ENCODE data around the gene RAB6B. TPM values are rescaled to one million over a fixed set of nuclear protein-coding genes. Genes with fewer than 3 reads are reported as not detected.

Gene RAB6B
- total RNA-seq, 1 donor from 2014 or later: 0.61 TPM

DNA sequence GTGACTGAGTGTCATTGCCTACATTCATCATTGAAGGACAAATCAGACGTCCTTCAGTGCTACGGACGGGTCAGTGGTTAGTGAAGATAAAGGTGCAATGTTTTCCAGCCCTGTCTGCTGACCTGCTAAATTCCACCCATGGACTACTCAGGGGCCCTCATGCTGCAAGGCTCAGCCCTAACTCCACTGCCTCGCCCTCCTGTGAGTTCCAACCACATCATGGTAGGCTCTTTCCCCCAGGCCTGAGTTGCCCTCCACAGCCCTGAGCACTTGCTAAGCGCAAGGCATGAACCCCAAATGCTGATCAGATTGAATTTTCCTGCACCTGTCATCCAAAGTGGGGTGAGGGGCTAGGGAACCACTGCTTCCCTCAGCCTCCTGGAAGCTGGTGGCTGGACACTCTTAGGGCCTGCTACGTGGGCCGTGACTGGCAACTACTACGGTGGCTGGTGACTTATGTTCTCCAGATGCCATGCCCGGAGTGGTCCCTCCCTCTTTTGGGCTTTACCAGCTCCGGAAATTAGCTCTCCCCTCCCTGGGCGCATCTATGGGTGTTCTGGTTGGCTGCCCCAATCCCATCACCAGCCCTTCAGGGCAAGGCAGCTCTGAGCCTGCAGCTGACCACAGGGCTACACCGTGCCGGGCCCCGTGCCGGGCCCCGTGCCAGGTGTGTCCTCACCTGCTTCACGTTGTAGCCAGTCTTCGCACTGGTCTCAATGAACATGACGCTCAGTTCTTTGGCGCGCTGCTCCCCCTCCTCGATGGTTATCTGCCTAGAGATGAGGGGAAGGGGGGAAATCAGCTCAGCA lies 58.0 kb downstream of the RAB6B start:
- intact Hi-C loops (cut with micrococcal nuclease): no loop called here

DNA sequence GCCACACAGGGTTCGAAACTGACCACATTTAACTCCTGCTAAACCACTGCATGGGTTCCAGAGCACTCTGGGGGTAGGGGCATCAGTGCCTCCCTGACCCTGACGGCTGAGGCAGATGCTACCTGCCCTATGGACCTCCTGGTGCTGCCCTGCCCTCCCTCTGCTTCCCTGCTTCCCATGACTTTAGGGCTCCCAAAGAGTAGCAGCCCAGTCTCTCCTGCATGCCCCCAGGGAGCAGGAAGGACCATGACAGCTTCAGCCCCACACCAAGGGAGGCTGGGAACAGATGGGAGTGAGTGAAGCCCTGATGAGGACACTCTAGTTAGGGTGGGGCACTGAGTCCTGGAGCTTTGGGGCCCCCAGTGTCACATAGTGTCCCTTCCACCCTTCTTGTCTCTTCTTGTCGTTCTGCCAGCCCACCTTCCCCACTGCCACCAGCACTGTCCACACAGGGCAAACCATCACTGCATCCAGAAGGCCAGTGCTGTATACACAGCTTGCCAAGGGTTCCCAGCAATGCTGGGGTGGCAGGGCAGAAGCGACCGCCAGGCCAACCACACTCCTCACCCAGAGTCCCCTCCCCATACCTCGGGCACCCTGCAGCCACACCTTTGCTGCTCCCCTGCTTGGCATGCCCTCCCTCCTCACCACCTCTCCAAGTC lies 59.1 kb downstream of the RAB6B start:
- intact Hi-C loops (cut with micrococcal nuclease): no loop called here

DNA sequence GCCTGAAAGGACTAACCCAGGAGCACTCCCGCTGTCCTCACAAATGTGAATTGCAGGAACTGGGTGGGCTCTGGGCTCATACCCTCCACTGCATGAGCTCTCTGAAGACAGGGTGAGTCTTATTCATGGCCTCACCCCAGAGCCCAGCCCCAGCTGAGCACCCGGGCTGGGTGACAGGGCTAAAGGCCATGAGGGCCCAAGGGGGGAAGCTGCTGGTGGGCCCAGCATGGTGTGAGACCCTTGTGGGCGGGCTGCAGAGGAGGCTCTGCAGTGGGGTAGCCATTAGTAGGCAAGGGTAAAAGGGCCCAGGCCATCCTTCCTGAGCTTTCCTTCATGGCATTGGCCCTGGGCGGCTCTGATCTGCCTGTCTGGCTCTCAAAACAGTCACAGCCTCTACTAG lies 59.7 kb downstream of the RAB6B start:
- intact Hi-C loops (cut with micrococcal nuclease): no loop called here

DNA sequence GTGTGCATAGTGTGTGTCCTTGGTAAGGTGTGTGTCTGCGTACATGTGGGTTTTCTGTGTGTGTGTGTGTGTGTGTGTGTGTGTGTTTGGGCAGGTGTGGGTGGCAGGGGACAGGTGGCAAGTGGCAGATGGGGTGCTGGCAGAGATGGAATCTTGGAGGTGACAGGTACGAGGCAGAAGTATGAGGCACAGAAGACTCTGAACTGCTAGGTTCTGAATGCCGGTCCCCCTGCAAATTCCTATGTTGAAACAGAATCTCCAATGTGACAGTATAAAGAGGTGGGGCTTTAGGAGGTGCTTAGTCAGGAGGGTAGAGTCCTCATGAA lies 60.3 kb downstream of the RAB6B start:
- intact Hi-C loops (cut with micrococcal nuclease): no loop called here

DNA sequence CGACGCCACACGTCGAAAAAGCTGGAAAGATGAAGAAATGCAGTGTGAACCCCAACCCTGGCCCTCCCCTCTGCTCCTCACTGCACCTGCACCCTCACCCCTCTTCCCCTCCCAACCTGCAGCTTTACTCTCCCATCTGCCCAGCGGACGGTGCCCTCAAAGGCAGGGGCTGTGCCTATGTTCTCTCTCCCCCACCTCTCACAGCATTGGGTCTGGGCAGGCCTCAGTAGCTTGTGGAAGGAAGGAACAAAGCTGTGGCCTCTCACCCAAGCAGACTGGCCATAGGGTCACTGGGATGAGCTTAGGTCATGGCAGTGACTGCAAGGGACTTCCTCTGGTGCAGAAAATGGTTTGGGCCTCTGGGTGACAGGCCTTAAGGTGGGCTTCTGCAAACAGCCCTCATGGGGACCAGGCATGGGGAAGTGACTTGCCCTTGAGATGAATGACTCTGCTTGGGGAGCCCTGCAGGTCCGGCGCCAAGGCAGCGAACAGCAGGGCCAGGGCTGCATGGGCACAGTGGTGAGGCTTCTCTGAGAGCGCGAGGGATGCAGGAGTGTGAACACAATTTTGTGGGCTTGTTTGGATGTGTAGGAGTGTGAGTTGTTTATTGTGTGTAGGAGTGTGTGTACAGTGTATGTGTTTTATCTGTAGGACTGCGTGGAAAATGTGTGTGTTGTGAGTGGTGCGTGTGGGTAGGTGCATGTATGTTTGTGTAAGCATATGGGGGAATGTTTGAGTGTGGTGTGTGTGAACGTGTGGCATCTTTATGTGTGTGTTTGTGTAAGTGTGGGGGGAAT lies 60.9 kb downstream of the RAB6B start:
- intact Hi-C loops (cut with micrococcal nuclease): no loop called here

DNA sequence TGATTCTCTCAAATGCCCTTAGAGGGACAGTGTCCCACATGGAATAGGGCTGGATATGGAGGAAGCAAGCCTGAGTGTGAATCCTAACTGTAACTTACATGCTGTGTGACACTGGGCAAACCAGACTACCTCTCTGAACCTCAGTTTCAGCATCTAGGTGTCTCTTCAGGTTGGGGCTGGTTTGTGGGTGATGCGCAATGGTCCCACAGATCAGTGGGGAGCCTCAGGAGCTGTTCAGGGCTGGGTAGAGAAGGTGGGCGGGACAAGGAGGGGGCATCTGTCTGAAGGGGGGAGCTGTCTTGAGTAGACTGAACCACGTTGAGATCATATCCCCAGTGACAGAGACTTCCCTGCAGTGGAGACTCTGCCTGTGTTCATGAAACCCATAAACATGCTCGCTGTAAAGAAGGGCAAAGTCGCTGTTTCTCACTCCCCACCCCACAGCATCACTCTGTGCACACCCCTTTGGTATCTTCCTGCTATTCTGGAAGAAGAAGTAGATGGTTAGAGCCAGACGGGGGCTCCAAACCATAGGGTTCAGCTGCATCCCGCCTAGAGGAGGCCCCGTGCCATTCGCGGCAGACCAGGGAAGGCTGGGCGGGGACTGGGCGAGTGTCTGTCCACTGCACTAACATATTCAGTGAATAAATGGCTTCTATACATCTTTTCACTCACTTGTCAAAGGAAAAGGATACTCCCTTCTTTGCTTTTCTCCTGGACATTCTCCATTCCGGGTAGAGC lies 61.6 kb downstream of the RAB6B start:
- intact Hi-C loops (cut with micrococcal nuclease): no loop called here

DNA sequence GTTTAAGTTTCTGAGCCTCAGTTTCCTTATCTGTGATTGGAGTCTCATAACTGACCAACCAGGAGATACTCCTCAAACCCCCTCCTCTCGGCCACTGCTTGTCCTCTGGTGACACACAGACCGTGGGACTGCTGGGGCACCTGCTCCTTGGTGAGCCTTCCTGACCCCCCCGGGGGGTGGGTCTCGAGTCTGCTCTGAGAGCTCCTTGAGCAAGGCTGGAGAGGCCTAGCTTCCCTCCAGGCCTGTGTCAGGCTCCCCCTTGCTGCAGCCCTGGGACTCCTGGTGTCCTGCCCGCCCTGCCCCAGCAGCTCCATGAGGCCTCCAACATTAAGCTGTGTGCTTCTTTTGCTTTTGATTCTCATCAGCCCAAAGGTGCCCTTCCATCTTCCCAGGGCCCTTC lies 62.4 kb downstream of the RAB6B start:
- intact Hi-C loops (cut with micrococcal nuclease): no loop called here

DNA sequence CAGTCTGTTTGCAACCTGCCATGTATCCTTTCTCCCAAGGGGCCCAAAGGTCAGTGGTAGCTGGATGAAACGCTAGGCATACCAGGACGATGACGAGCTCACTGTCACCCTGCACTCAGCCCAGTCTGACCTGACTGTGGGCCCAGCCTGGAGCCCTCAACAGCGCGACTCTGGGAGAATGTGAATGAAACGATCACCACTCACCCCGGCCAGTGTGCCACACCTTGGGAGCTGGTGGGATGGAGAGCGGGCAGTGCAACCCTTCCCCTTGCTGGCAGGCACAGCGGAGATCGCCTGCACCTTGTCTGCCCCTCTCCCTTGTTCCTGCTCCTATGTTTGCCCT lies 62.9 kb downstream of the RAB6B start:
- intact Hi-C loops (cut with micrococcal nuclease): no loop called here

DNA sequence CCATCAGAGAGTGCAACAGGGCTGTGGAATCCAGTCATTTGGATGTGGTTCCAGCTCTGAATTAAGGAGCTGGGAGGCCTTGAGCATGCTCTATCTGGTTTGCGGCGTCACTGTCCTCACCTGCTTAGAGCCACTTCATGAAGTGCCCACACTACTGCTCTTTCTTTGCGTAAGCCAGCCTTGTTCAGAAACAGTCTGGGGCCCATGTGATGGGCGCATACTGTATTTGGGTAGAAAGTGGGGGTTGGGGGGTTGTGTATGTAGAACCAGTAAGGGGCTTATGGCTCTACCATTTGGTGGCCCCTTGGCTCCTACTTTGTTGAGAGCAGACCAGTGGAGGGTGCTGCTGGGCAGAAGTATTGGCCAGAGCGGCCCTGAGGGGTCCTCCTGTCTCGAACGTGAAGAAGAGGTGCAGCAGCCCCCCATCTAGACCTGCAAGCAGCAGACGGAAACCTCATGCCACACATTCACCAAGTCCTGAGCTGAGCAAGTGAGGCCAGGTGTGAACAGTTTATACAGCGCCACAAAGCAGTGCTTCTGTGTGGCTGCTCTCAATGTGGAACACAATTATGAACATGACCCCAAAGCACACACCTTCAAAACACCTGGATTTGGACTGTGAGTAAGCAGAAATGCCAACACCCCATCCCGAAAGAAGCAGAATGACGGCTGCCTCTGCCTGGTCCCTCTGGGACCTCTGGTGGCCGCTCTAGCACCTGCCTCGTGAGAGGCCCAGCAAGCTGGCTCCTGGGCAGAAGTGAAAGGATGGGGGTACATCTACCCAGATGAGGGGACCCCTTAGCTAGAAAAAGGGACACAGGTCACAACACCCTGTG lies 63.5 kb downstream of the RAB6B start:
- intact Hi-C loops (cut with micrococcal nuclease): no loop called here

DNA sequence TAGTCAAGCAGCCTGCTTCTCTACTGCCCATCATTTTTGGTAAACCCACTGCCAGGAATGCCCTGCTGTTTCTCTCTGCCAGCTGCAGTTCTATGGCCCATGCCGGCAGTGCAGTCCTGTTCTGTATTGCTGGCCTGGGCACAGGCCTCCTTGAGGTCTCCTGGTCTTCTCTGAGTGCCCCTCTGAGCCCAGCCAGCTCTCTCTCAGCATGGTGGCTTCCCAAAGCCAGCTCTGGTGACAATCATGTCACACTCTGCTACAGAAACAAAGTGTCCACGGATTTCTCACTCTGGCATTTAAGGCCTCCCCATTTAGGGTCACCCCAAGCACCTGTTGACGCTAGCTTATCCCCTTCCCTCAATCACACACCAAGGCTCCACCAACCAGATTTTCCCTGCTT lies 65.6 kb downstream of the RAB6B start:
- intact Hi-C loops (cut with micrococcal nuclease): no loop called here

DNA sequence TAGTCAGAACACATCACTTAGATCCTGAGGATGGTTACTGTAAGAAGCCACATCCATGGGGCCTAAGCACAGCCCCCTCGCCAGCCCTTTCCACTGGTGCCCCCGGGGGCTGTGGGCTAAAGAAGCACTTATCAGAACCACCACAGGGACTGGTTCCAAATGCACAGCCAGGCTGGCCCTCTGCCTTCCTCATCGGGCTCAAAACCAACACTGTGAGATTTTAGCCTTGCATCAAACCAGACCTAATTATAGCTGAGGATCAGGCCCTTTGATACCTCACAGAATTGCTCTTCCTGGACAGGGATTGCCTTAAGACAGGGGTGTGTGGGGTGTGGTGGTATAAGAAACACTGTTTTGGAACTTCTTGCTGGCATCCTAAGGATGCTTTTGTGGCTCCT lies 66.4 kb downstream of the RAB6B start:
- intact Hi-C loops (cut with micrococcal nuclease): no loop called here

DNA sequence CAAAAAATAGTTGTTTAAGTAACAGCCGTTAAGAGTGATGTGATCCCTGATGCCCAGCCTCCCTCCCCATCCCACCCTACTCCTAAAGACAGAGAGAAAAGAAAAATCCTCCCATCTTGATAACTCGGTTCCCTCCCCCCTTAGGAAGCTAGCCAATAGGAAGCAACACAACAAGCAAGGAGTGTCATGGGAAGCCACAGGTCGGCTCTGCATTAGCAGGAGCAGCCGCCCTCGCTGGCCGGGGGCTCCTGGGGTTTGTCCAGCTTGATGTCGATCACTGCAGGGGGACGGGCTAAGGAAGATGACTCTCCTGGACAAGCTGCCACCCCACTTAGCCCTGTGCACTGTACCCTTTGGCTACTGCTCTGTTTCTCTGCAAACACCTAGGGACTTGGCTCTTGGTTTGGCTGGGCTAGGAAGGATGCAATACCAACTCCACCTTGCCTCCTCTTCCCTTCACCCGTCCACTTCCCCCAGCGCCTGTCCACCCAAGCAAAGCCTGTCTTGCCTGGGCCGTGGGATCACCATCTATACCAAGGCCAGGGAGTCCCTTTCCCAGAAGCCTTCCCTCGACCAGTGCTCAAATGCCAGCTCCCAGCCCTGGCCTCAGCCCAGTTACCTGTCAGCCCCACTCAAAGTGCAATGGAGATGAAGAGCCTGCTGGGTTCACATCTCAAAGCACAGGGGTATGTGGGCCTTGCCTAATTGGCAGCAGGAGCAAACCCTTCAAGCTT lies 66.9 kb downstream of the RAB6B start:
- intact Hi-C loops (cut with micrococcal nuclease): no loop called here

DNA sequence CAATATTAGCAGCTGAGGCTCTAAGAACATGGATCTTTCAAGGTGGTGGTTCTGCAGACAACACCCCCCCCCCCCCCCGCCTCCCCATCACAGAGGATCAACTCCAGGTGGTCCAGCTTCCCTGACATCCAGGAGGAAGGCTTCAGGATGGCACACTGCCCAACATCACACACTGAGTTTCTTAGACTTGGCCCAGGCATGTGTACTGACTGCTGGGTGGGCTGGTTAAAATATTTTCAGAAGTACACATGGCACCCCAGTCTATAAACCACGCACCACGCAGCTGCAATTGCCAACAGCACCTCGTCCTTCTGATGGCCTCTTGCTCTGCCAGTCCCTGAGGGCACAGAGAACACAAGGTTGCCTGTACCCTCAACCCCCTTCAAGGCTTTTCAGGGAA lies 68.0 kb downstream of the RAB6B start:
- intact Hi-C loops (cut with micrococcal nuclease): no loop called here

DNA sequence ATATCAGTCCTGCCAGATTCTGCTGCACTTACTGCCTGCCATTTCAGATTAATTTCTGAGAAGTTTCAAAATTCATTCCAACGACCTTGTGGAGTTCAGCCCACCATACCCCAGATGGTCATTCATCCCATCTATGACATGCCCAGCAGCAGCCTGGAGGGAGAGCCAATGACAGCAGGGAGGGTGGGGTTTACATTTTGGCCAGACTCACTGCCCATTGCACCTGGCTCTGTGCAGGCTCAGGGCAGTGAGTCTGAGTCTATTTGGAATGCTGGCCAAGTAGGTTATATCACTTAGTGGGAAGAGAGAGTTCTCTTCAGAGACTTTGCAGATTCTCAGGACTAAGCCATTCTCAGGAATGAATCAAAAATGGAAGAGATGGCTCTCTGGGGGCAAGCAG lies 68.5 kb downstream of the RAB6B start:
- intact Hi-C loops (cut with micrococcal nuclease): no loop called here

DNA sequence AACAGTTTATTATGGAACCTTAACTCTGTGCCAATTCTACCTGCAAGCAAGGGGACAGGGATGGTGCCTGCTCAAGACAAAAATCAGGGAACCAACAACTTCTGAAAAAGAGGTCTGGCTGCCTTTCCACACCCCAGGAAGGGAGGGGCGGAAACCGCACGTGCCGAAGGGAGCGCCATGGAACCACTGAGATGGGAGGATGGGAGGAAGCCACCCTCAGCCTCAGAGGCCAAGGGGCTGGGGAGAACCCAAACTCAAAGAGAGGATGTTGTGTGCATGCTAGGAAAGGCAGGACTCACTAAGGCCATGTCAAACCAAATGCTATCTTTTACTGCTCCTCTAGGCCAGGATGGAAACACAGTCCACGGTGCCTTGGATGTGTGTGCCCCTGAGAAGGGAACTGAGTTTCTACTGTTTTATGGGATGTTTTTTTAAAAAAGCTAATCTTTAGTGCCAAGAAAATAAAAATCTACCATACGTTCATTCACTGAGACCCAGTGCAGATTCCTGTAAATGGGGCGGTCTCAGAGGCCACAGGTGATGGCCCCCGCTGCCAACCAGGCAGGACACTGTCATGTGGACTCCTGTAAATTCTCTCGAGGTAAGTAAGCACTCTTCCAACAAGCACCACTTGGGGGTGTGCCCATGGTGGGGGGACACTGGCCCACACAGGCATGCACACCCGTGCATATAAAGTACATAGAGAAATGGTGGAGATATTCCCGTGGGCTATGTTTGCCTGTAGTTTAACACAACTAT lies 69.5 kb downstream of the RAB6B start:
- intact Hi-C loops (cut with micrococcal nuclease): no loop called here

DNA sequence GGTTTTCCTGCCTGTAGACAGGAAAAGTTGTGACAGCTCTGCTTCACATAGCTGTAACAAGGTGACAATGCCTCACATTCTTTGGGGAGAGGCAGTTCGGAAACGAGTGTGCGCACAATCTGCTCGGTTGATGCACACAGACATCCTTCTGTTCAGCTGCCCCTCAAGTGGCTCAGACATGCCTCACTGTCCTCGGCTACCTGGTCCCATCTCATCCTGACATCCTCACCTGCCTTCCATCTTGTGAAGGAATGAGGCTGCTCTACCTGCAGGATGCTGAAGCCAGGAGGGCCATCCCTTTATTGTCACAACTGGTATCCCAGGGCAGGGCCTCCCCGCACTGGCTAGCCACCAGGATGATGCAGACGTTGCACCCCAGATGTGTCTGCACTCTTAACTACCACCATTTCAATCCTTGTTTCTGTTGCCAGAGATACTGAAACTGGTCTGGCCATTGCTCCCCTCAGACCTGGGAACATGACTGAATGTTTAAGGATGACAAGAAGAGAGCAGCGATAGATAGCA lies 70.7 kb downstream of the RAB6B start:
- intact Hi-C loops (cut with micrococcal nuclease): no loop called here

DNA sequence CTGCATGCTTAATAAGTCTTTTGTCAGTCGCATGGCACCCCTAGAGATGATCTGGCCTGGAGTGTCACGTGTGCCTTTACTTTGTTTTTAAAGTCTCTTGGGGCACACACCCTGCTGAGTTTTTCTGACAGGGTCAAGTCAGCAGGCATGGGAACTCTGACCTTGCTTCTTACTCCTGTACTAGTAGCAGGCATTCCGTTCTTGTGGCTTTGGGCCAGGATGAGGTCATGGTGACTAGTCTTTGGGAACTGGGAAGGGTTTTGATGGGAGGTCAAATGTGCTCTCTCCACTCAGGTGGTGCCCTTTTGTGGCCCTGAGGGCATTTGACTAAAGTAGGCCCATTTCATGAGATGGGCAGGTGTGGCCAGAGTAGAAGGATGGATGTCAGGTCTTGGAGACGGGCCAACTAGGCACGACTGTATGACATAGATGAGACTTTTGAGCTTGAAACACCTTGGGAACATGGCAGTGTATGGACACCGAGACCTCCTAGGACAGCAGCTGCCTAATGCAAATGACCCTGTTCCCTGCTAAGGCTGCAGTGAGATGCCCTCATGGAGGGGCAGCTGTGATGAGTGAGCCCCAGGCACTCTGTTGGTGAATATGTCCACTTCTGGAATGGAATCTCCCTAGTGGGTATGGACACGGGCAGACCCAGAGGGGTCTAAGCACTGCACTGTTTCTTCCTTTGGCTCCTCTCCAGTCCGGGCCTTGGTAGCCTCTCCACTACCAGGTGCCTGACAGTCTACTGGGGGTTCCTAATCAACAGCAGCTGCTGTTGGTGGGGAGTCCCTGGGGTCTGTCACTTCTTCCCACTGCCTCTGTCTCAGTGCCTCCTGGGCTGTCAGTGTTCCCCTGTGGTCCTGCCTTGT lies 73.7 kb downstream of the RAB6B start:
- intact Hi-C loops (cut with micrococcal nuclease): no loop called here
